ACC112 (cell line): Measurements from ENCODE around the gene MRPS27.

Experiments
- H2AFZ ChIP-seq: fragments of 200-600 bp; sonication (generic); one replicate; pipeline ENCODE4 v1.6.0; 2017; ENCODE audit warnings: antibody characterized with exemption, low read length; ENCODE audit not compliant: unreplicated experiment
- H3K27ac ChIP-seq: fragments of 200-600 bp; sonication (generic); 2 replicates; pipeline ENCODE4 v1.5.1; 2014; ENCODE audit warnings: low read depth, mild to moderate bottlenecking, antibody characterized with exemption, low read length, moderate library complexity
- H3K27me3 ChIP-seq: fragments of 200-600 bp; sonication (generic); 2 replicates; pipeline ENCODE4 v1.6.1; 2014; ENCODE audit warnings: mild to moderate bottlenecking, antibody characterized with exemption, low read length, moderate library complexity, mixed read lengths; ENCODE audit not compliant: insufficient read depth
- H3K36me3 ChIP-seq: fragments of 200-600 bp; sonication (generic); 2 replicates; pipeline ENCODE4 v1.6.1; 2016; ENCODE audit warnings: mild to moderate bottlenecking, antibody characterized with exemption, low read length, moderate library complexity, mixed read lengths; ENCODE audit not compliant: insufficient read depth
- H3K4me1 ChIP-seq: fragments of 200-600 bp; sonication (generic); one replicate; pipeline ENCODE4 v1.6.1; 2016; ENCODE audit warnings: low read length, mixed read lengths; ENCODE audit not compliant: insufficient read depth, unreplicated experiment, control insufficient read depth
- H3K4me3 ChIP-seq: fragments of 200-600 bp; sonication (generic); 2 replicates; pipeline ENCODE4 v1.5.1; 2014; ENCODE audit warnings: mild to moderate bottlenecking, low read depth, low read length
- H3K79me2 ChIP-seq: fragments of 200-600 bp; sonication (generic); one replicate; pipeline ENCODE4 v1.6.0; 2016; ENCODE audit warnings: low read length; ENCODE audit not compliant: control insufficient read depth, unreplicated experiment, insufficient read depth

MRPS27 gene

DNA sequence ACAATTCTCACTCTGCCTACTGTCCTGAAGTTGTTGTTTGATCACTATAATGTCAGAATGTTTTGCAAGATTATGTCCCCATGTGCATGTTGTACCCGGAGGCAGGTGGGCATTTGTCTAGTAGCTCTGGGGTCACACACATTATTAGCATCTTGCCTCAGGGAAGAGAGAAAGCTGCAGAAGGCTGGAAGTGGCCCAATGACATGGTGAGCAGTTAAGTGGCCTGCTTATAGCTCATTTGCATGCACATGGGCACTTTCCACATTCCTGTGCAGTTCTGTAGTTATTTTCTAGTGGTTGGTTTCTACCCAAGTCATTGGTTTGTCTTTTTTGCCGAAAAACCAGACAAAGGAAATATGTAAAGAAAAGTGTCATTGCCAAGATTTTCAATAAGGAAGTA is 131.9 kb downstream of the MRPS27 start:
- Histone ChIP-seq H2AFZ (no peak overlapping the region), H3K4me3 (no peak overlapping the region), H3K4me1 (no peaks in the 10 kb centered on the region), H3K27ac (no peak overlapping the region), H3K36me3 (peaks cover 85% of the 10 kb centered on the region), H3K27me3 (no peaks in the 10 kb centered on the region), H3K79me2 (peaks cover 38% of the 10 kb centered on the region)

DNA sequence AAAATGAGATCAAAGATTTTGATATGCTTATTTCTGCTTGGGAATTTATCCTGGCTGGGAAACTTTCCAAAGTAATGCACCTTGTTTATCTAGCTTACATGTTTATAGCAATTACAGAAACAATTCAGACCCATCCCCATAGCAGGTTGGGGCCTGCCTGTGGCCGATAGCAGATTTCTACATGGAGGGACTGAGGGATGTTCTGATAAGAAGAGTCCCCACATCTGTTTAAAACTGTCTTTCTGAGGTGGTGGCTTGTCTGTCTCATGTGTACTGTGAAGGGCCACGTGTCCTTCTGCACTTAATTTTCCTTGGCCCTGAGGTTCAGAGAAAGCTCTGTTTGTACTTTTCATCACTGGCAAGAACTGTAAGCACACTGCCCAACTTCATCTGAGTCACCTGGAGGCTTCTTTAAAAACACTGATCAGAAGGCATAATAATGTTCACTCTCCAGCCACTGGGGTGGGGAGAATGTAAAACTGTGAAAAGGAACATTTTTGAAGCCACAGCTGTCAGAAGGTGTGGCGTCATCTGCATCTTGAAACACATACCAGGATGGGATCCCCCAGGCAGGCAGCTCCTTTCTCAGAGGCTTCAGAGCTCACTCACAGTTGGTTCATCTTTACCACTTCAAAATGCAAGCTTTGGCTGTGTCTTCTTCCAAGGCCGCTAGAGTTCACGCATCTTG is 132.5 kb downstream of the MRPS27 start:
- Histone ChIP-seq H3K4me3 (no peak overlapping the region), H3K27ac (no peak overlapping the region), H3K27me3 (no peaks in the 10 kb centered on the region), H3K4me1 (no peaks in the 10 kb centered on the region), H2AFZ (no peak overlapping the region), H3K36me3 (peaks cover 82% of the 10 kb centered on the region), H3K79me2 (peaks cover 44% of the 10 kb centered on the region)

DNA sequence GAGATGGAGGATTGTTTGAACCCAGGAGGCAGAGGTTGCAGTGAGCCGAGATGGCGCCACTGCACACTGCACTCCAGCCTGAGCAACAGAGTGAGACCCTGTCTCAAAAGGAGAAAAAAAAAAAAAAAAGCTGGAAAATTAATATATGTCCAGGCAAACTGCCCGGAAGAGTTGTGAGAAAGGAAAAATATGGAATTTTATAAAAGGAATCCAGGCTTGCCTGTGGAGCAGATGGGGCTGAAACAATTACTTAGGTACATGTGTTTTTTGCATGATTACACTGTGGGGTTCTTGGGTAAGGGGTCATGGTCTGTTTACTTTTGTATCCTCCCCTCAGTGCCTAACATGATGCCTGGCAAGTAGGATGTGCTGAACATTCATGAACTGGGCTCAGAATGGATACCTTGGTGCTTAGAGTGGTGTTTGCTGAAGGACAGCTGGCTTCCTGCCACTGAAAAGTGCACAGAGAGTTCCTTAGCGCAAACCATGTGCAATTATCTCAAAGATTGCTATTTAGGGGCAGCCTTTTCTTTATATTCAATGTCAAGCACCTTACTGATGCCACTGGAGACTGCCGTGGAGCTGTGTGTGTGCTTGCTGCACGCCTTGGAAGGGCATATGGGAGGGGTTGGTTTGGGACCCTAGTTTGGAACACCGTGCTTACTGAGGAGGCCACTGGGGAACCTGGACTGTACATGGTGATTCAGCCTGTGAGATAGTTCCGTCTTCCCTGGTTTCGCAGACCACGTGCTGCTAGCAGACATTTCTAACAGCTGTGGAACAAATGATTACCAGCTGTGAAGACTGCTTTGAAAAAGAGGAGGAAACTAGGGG is 134.3 kb downstream of the MRPS27 start:
- Histone ChIP-seq H2AFZ (no peak overlapping the region), H3K79me2 (peaks cover 51% of the 10 kb centered on the region), H3K36me3 (peaks cover 74% of the 10 kb centered on the region), H3K4me3 (no peak overlapping the region), H3K27ac (no peak overlapping the region), H3K27me3 (no peaks in the 10 kb centered on the region), H3K4me1 (peaks cover 5% of the 10 kb centered on the region)

DNA sequence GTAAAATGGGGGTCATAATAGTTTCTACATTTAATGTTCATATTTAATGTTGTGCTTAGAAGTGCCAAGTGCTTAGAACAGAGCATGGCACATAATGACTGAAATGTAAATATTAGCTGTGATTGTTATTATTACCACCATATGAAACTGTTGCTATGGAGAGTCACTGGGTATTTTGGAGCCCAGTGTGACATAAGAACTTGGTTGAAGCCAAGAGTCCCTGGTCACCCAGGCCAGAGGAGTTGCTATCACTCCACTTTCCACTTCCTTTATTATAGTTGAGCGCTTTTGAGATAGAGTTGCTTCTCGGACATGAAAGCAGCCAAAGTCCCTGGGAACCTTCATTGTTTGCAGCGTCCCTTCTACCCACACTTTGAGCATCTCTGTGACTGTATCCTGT is 135.6 kb downstream of the MRPS27 start:
- H3K4me3 ChIP-seq = no peak overlapping the region
- no peak overlapping the region for H2AFZ ChIP-seq
- H3K27ac ChIP-seq = no peak overlapping the region
- peaks cover 18% of the 10 kb centered on the region for H3K4me1 ChIP-seq
- H3K36me3 ChIP-seq = peaks cover 63% of the 10 kb centered on the region
- no peaks in the 10 kb centered on the region for H3K27me3 ChIP-seq
- peaks cover 64% of the 10 kb centered on the region for H3K79me2 ChIP-seq

DNA sequence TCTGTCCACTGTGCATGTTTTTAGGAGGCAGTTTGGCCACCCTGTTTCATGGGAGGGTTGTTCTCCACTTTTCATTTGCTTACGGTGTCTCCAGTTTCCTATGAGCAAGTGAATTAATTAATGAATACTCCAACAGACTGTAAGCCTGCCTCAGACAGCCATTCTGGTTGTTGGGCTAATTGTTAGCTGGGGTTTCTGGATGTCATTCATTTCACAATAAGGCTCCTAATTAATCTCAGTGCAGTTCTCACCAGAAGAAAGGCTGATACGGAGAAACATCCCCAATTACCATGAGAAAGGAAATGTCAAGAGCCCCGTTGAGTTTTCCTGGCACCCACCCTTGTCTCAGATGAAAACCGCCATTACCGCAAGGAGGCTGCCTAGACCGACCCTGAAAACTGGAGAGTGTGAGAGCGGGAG is 136.9 kb downstream of the MRPS27 start:
- no peak overlapping the region for H3K27ac ChIP-seq
- H3K79me2 ChIP-seq = peaks cover 66% of the 10 kb centered on the region
- peaks cover 51% of the 10 kb centered on the region for H3K36me3 ChIP-seq
- H3K27me3 ChIP-seq = no peaks in the 10 kb centered on the region
- H3K4me1 ChIP-seq = peaks cover 29% of the 10 kb centered on the region
- no peak overlapping the region for H2AFZ ChIP-seq
- no peak overlapping the region for H3K4me3 ChIP-seq

DNA sequence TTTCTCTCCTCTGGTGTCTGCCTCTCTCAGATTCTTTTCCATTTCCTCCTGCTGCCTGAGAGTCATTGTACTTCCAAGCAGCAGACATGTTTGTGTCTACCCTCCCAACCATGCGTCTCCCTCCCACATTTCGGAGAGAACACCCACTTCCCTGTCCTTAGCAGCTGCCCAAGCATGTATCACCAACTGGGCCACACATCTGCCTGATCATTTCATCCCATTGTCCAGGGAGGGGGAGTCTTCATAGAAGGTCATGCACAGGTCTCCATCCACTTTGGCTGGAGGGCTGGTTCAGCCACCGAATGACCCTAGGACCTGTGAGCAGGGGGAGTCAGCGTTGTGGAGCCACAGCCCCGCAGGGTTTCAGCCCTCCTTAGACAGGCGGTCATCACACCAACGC is 137.4 kb downstream of the MRPS27 start:
- Histone ChIP-seq H3K36me3 (peaks cover 46% of the 10 kb centered on the region), H3K4me3 (no peak overlapping the region), H3K27me3 (no peaks in the 10 kb centered on the region), H3K27ac (no peak overlapping the region), H3K4me1 (peaks cover 29% of the 10 kb centered on the region), H2AFZ (no peak overlapping the region), H3K79me2 (peaks cover 66% of the 10 kb centered on the region)

DNA sequence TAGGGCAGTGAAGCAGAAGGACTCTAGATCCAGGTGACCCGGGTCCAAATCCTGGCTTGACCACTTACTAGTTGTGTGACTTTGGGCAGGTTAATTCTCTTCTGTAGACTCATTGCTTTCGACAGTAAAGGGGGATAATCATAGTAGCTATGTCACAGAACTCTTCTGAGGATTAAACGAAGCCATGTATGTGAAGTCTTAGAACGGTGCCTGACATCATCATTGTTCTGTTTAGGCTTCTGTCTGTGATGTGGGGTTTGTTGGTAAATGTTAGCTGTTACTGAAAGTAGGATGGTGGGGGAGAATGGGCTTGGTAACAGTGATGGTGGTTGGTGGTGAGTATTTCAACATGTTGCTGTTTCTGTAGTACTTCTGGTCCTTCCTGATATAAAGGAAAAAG is 139.1 kb downstream of the MRPS27 start:
- Histone ChIP-seq H2AFZ (no peak overlapping the region), H3K27me3 (no peaks in the 10 kb centered on the region), H3K4me1 (peaks cover 29% of the 10 kb centered on the region), H3K4me3 (peak overlapping the region; percentile 62), H3K79me2 (peaks cover 70% of the 10 kb centered on the region), H3K36me3 (peaks cover 29% of the 10 kb centered on the region), H3K27ac (peak overlapping the region; percentile 97; the same call in 1 of the 2 replicates)

DNA sequence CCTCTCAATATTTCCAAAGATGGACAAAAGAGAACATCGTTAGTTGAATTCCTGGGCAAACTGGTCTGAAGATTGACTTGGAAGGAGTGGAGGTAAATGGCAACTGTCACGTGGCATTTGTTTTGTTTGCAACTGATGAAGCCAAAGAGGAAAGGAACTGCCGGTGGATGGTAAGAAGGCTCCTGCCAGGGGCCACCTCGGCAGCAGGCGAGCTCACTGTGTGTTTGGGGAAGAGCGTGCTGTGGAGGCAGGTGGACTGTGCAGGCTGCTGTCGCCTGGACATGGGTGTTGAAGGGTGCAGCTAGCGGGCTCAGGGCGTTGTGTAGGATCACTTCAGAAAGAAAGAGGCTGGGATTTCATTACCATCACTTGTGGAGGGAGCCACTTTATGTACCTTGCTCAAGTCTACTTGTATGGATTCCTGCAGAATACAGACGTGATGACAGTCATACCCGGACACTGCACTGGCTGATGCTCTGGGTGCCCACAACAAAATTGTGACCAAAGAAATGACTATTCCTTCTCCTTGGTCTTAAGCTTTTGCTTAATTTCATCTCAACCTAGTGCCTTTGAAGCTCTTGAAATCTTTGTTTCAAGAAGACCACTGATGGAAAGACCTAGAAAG is 140.1 kb downstream of the MRPS27 start:
- peaks cover 21% of the 10 kb centered on the region for H3K36me3 ChIP-seq
- H3K27me3 ChIP-seq = no peaks in the 10 kb centered on the region
- no peak overlapping the region for H2AFZ ChIP-seq
- H3K79me2 ChIP-seq = peaks cover 65% of the 10 kb centered on the region
- peak overlapping the region; percentile 62 for H3K4me3 ChIP-seq
- H3K27ac ChIP-seq = peak overlapping the region; percentile 97
- peaks cover 29% of the 10 kb centered on the region for H3K4me1 ChIP-seq

DNA sequence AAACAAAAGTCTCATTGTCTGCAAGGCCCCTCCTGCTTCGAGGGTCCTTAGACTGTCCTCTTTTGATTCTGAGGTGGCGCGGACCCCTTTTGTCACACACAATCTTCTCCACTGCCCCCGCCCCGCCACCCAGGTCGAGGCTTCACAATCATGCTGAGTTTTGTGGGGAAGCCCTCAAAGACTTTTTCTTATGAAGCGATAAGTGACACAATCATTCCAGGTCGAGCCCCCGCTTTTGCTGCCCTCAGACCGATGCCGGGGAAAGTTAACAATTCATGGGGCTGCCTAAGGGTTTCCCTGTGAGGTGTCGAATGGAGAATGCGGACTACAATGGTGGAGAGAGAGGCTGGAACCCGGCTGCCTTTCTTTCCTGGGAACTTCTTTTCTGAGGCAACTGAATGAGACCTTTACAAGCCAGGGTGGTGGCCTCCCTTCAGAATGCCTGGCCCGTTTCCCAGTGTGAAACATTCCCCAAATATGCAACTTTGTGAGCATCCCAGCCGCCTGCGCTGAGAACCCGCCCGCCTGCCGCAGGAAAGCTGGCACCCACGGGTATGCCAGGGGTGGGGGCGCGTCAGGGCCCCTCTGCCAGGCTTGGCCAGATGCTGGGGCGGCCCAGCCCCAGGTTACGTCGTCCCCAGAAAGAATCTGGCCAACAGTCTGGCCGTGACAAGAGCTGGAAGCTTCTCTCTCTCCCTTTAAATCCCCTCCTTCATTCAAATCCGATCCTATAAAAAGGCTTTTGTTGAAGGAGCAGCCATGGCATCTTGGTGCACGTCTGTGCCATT is 140.8 kb downstream of the MRPS27 start:
- Histone ChIP-seq H3K27me3 (no peaks in the 10 kb centered on the region), H3K4me3 (peak overlapping the region; percentile 62), H2AFZ (no peak overlapping the region), H3K27ac (peak overlapping the region; percentile 97), H3K36me3 (peaks cover 14% of the 10 kb centered on the region), H3K4me1 (peaks cover 29% of the 10 kb centered on the region), H3K79me2 (peaks cover 62% of the 10 kb centered on the region)

DNA sequence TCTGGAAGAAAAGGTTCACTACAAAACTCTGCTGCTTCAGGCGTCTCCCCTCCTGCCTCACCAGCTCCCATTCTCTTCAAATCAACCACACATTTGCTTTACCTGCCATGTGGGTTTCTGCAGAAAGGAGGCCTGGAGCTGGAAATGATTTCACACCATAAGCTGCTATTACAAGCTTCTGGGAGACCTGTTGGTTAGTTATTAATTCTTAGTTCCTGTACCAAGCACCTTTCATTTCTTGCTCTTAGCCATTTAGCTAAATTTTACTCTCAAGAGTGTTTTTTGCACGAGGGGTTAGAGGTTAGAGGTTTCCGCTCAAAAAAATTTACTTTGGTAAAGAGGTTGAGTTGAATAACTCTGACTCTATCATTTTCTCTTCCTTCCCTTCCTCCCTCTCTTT is 142.5 kb downstream of the MRPS27 start:
- Histone ChIP-seq H3K27me3 (no peaks in the 10 kb centered on the region), H3K79me2 (peaks cover 59% of the 10 kb centered on the region), H2AFZ (no peak overlapping the region), H3K27ac (0 out of 2 replicates have a peak overlapping the region, but pooled peaks have one; percentile 5), H3K4me1 (peaks cover 29% of the 10 kb centered on the region), H3K4me3 (no peak overlapping the region), H3K36me3 (peaks cover 5% of the 10 kb centered on the region; the same call in 1 of the 2 replicates)
